Thyroid gland (tissue), 4 donors: ENCODE data around the gene SRPK3.

Experiments used
- CTCF ChIP-seq, 6 experiments: fragments of 200-600 bp in 3 of 6; fragments of 450-650 bp in 3 of 6; sonication (generic) in 3 of 6; IDR thresholded peaks; one replicate each; pipeline ENCODE4 v1.5.1; 2016 to 2019; ENCODE audit warnings: antibody characterized with exemption in 6 of 6, mild to moderate bottlenecking in 2 of 6, inconsistent platforms in 1 of 6, moderate library complexity in 1 of 6
- POLR2A ChIP-seq, 2 donors: fragments of 450-650 bp; IDR thresholded peaks; one replicate each; pipeline ENCODE4 v1.6.1; 2017; ENCODE audit warnings: antibody characterized with exemption in 2 of 2, mild to moderate bottlenecking in 2 of 2, moderate library complexity in 1 of 2

GRCh38 chrX:153786669-153787068 is 5.8 kb downstream of the SRPK3 start:
- TF ChIP-seq POLR2A (IDR thresholded peaks at IDR 0.05) (no peak), CTCF (IDR thresholded peaks at IDR 0.05) (no peak)
